Measurements from ENCODE around the gene CA10.

DNA sequence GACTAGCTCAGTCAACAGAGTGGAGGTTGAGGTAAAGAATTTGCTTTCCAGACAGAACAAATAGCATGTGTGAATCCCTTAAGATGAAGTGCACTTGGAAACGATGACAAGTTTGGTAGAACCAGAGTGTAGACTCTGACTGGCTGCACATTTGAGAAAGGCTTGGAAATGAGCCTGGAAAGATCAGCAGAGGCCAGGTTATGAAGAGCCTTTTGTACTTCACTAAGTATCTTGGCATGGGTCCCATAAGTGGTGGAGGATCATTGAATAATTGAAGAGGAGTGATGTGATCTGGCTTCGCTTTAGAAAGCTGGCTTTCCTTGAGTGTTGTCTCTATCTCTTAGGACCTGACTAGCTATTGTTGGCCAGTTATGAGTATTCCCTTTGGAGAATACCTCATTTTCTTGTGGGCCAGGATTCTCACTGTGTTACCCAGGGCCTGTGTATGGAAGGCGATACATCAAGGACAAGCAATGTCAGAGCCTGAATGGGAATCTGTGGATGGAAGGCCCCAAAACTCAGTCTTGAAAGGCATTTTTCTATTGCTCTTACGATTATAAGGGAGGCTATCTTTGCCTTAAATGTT, 568.4 kb downstream of the CA10 start:
- TF ChIP-seq, protein P1, sequence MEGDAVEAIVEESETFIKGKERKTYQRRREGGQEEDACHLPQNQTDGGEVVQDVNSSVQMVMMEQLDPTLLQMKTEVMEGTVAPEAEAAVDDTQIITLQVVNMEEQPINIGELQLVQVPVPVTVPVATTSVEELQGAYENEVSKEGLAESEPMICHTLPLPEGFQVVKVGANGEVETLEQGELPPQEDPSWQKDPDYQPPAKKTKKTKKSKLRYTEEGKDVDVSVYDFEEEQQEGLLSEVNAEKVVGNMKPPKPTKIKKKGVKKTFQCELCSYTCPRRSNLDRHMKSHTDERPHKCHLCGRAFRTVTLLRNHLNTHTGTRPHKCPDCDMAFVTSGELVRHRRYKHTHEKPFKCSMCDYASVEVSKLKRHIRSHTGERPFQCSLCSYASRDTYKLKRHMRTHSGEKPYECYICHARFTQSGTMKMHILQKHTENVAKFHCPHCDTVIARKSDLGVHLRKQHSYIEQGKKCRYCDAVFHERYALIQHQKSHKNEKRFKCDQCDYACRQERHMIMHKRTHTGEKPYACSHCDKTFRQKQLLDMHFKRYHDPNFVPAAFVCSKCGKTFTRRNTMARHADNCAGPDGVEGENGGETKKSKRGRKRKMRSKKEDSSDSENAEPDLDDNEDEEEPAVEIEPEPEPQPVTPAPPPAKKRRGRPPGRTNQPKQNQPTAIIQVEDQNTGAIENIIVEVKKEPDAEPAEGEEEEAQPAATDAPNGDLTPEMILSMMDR (IDR thresholded peaks at IDR 0.05; ENCODE audit: insufficient read depth, low read length, poor library complexity, severe bottlenecking): no peak
- no peak for TF ChIP-seq EZH2phosphoT487 (conservative IDR thresholded peaks at IDR 0.05; ENCODE audit: low read length)

Data from SU-DHL-6 (cell line).